ENCODE data around the gene CTSV. TPM values are rescaled to one million over a fixed set of nuclear protein-coding genes. Genes with fewer than 3 reads are reported as not detected.
"Not testable (repeated sequence)": the region's sequence is repeated elsewhere in the genome, so short reads cannot be mapped to it uniquely, and the experiment has no call there.

Gene CTSV
- total RNA-seq, 3 donors from 2014 or later, result 0.48 to 15.4 (median 2.0) TPM

DNA sequence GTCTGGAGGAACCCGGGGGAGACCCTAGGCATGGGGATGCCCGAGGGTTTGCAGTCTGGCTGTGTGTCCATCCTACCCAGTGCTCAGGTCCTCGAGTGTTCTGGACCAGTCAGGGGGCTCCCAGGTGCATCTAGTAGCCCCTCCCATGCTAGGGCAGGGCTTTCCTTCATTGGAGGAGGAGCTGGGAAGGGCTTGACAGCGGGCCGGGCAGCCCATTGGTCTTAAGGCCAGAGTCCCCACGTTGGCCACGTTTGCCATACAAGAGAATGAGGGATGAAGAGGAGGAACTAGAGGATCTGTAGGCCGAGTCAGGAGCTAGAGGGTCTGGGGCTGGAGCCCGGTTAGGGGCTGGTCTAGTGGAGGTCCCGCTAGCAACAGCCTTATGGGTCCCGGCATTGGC, 37.3 kb upstream of the CTSV start:
- H3K4me1 ChIP-seq, result no peaks in the 10 kb centered on the region
- no peak overlapping the region for H3K27ac ChIP-seq
- H3K4me3 ChIP-seq, result no peak overlapping the region
- intact Hi-C loops (cut with DNase I; ENCODE audit: low total_unique reads), result no loop called here
- H3K27me3 ChIP-seq, result peaks cover 0 to 23% of the 10 kb centered on the region in 2 donors
- no peaks in the 10 kb centered on the region for H3K36me3 ChIP-seq
- TF ChIP-seq POLR2AphosphoS5 (IDR thresholded peaks at IDR 0.05) (no peak), POLR2A (IDR thresholded peaks at IDR 0.05) (no peak), CTCF (IDR thresholded peaks at IDR 0.05) (no peak)
- no peak for DNase-seq (ENCODE audit: low spot score in 2 of 2)
- no peaks in the 10 kb centered on the region for H3K9me3 ChIP-seq

DNA sequence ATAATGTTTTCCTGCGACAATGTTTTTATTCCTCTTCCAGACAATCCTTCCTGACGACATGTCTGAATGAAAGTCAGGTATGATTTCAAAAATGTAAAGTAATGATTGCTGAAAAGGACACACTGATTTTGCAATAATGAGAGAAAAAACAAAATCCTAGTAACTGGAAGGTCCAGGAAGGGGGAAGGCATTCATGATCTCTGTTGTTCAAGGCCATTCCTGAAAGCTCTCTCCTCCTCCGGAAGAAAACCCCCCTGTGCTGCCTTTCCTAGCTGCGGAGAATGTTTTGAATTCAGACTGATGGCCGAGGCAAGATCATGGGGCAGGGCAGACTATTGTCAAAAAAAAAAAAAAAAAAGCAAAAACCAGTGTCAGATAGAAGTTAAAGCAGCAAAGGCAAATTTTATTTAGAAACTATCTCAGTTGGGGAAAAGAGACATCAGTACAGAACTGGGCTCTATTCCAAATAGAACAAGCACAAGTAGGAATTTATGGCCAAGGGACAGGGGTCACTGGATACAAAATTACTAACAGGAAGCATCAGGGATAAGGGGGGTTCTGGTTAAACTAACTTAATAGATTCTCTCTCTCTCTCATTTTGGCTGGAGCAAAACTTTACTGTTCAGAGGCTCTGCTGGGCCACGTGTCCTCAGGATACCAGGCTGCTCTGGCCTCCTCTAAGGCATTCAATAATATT, 36.5 kb upstream of the CTSV start:
- H3K9me3 ChIP-seq, result no peaks in the 10 kb centered on the region
- no peak for DNase-seq (ENCODE audit: low spot score in 2 of 2)
- H3K4me3 ChIP-seq, result no peak overlapping the region
- TF ChIP-seq POLR2AphosphoS5 (IDR thresholded peaks at IDR 0.05) (no peak), POLR2A (IDR thresholded peaks at IDR 0.05) (no peak)
- H3K36me3 ChIP-seq, result no peaks in the 10 kb centered on the region
- intact Hi-C loops (cut with DNase I; ENCODE audit: low total_unique reads), result no loop called here
- no peaks in the 10 kb centered on the region for H3K4me1 ChIP-seq
- peaks cover 0 to 23% of the 10 kb centered on the region in 2 donors for H3K27me3 ChIP-seq
- no peak overlapping the region for H3K27ac ChIP-seq

DNA sequence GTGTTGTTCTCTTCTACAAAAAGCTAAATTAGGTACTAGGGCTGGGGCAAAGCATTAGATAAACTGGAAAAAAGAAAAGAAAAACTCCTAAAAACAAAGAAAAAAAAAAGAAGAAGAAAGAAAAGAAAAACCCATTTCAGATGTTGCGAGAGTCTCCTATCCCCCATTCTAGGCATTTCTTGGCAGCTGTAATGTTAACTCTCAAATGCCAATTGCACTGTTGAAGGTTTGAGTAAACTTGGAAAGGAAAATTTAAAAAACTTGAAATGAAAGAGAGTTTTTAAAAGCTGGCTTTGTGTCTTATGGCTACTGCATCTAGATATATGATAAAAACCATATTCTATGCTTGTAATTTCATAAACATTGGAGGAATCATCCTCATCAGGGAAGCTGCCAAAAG, 34.6 kb upstream of the CTSV start:
- H3K36me3 ChIP-seq, result no peaks in the 10 kb centered on the region
- H3K4me3 ChIP-seq, result no peak overlapping the region
- no peak overlapping the region for H3K27ac ChIP-seq
- no peaks in the 10 kb centered on the region for H3K4me1 ChIP-seq
- H3K9me3 ChIP-seq, result no peaks in the 10 kb centered on the region
- peaks cover 0 to 23% of the 10 kb centered on the region in 2 donors for H3K27me3 ChIP-seq
- DNase-seq (ENCODE audit: low spot score in 2 of 2), result no peak
- TF ChIP-seq POLR2AphosphoS5 (IDR thresholded peaks at IDR 0.05), result no peak
- TF ChIP-seq CTCF (IDR thresholded peaks at IDR 0.05), result no peak
- TF ChIP-seq POLR2A (IDR thresholded peaks at IDR 0.05), result no peak
- intact Hi-C loops (cut with DNase I; ENCODE audit: low total_unique reads), result no loop called here

GRCh38 chr9:97072285-97072776, 33.4 kb upstream of the CTSV start:
- intact Hi-C loops (cut with DNase I; ENCODE audit: low total_unique reads), result no loop called here
- H3K27ac ChIP-seq, result no peak overlapping the region
- H3K4me3 ChIP-seq, result no peak overlapping the region
- no peaks in the 10 kb centered on the region for H3K4me1 ChIP-seq
- no peaks in the 10 kb centered on the region for H3K9me3 ChIP-seq
- peaks cover 0 to 15% of the 10 kb centered on the region in 2 donors for H3K27me3 ChIP-seq
- no peaks in the 10 kb centered on the region for H3K36me3 ChIP-seq
- TF ChIP-seq POLR2A (IDR thresholded peaks at IDR 0.05) (no peak), POLR2AphosphoS5 (IDR thresholded peaks at IDR 0.05) (no peak), CTCF (IDR thresholded peaks at IDR 0.05) (no peak)
- DNase-seq (ENCODE audit: low spot score in 2 of 2), result no peak

DNA sequence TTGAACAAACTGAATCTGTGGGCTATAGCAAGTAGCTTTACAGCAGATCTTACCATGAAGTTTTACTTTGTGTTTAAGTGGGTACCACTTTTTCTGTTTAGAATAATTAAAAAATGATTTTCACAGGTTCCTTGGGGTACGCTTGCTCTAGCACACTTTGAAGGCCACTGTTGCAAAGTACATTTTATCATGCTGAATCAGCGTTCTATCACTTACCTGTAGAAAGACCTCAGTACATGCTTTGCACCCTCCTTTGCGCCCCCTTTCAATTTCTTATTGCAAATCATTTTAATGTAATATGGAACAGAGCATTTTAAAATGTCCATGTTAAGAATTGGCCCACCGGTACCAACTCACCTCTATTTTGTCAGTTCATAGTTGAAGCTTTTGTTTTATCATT, 31.4 kb upstream of the CTSV start:
- H3K9me3 ChIP-seq; H3K36me3 ChIP-seq; DNase-seq (ENCODE audit: low spot score in 2 of 2); H3K4me3 ChIP-seq; H3K27ac ChIP-seq; H3K27me3 ChIP-seq; H3K4me1 ChIP-seq; intact Hi-C loops (cut with DNase I; ENCODE audit: low total_unique reads): not testable (repeated sequence)

GRCh38 chr9:97067490-97067889, 28.5 kb upstream of the CTSV start:
- H3K9me3 ChIP-seq, result no peaks in the 10 kb centered on the region
- H3K27me3 ChIP-seq, result no peaks in the 10 kb centered on the region
- TF ChIP-seq POLR2AphosphoS5 (IDR thresholded peaks at IDR 0.05), result no peak
- no peak for TF ChIP-seq CTCF (IDR thresholded peaks at IDR 0.05)
- TF ChIP-seq POLR2A (IDR thresholded peaks at IDR 0.05), result no peak
- DNase-seq (ENCODE audit: low spot score in 2 of 2), result no peak
- no peaks in the 10 kb centered on the region for H3K4me1 ChIP-seq
- no peak overlapping the region for H3K27ac ChIP-seq
- no peak overlapping the region for H3K4me3 ChIP-seq
- intact Hi-C loops (cut with DNase I; ENCODE audit: low total_unique reads), result no loop called here
- no peaks in the 10 kb centered on the region for H3K36me3 ChIP-seq
